HG02763 (cell line): ENCODE data around the gene MMUT.
"Not testable (repeated sequence)": the region's sequence is repeated elsewhere in the genome, so short reads cannot be mapped to it uniquely, and the experiment has no call there.

Experiments used
- ATAC-seq: cut with Tn5 transposase; IDR thresholded peaks from one replicate; pipeline ENCODE4 v1.9.1; 2021; ENCODE audit warnings: mild to moderate bottlenecking, moderate library complexity; ENCODE audit not compliant: unreplicated experiment

Gene MMUT

GRCh38 chr6:49430187-49430586 lies 32.9 kb downstream of the MMUT start:
- no peak for ATAC-seq

- no peak for ATAC-seq
Measured at GRCh38 chr6:49423817-49424216, 39.2 kb downstream of the MMUT start.

DNA sequence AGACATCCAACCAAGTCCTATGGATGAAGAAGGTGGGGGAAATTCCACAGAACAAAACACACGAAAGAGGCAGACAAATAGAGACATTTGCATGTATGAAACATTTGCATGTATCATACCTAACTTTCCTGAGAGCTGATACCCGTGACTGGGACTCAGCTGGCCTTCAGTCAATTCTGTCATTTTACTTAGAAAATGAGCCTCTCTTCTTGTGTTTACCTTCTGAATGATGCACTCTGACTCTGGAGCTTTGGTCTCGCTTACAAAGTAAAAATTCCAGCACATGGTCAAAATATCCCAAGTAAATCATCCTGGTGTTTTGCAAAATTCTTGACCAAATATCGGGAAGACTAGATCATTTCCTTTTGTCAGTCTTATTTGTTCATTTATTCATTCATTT lies 46.9 kb downstream of the MMUT start:
- ATAC-seq, result no peak

DNA sequence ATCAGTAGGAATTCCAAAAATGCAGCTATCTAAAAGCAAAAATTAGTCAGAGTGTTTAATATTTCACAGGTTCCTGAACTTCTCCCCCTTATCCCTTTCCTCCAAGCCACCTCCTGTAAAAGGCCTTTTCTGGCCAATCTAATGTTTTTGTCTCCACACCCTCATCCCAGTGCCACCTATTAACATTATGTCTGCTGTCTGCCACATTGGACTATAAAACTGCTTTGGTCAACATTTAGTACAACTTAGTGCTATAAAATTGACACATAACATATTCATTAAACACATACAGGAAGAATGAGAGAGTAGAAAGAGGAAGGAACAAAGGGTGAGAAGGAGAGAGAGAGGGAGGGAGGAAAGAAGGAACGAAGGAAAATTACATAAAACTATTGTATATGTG lies 47.7 kb downstream of the MMUT start:
- ATAC-seq, result no peak

GRCh38 chr6:49410564-49410963 lies 52.5 kb downstream of the MMUT start:
- ATAC-seq, result no peak

GRCh38 chr6:49409951-49410542 lies 53.0 kb downstream of the MMUT start:
- ATAC-seq, result peak; percentile 90

- ATAC-seq, result no peak
Measured at GRCh38 chr6:49406250-49406970, 56.6 kb downstream of the MMUT start.

DNA sequence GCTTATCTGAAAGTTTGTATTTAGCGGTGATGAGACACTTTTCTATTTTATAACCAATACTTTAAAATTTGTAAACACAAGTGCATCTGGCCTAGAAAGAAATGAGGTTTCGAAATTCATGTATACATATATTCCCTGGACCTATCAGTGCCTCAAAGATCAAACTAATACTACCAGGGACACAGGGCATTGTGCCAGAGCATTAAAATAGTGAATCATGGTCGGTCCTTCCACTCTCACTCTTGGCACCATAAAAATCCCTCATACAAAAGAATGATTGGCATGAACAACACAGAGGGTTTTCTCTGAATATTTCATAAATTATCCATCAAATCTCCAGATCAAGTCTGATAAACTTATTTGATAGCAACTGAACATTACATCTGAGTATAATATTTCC lies 62.0 kb downstream of the MMUT start:
- no peak for ATAC-seq

DNA sequence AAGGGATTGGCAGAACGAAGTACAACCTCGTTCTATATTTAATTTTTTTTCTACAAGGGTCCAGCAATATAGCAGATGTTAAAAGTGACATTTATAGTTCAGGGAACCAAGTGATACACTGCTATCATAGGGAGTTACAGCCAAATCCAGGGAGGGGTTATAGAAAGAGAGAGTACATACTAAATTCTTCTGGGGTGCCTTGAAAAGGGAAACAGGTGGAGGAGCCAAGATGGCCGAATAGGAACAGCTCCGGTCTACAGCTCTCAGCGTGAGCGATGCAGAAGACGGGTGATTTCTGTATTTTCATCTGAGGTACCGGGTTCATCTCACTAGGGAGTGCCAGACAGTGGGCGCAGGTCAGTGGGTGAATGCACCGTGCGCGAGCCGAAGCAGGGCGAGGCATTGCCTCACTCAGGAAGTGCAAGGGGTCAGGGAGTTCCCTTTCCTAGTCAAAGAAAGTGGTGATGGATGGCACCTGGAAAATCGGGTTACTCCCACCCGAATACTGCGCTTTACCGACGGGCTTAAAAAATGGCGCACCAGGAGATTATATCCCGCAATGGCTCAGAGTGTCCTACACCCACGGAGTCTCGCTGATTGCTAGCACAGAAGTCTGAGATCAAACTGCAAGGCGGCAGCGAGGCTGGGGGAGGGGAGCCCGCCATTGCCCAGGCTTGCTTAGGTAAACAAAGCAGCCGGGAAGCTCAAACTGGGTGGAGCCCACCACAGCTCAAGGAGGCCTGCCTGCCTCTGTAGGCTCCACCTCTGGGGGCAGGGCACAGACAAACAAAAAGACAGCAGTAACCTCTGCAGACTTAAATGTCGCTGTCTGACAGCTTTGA lies 76.2 kb downstream of the MMUT start:
- ATAC-seq, result not testable (repeated sequence)

- no peak for ATAC-seq
Measured at GRCh38 chr6:49384904-49385303, 78.1 kb downstream of the MMUT start.
